Posterior vena cava (tissue), 2 donors: ENCODE data around the gene CABP4. TPM values are rescaled to one million over a fixed set of nuclear protein-coding genes. Genes with fewer than 3 reads are reported as not detected.
"Not testable (repeated sequence)": the region's sequence is repeated elsewhere in the genome, so short reads cannot be mapped to it uniquely, and the experiment has no call there.

ENCODE experiments used
- DNase-seq: peaks from one replicate; pipeline ENCODE4 v3.0.0-alpha.2; 2020; ENCODE audit warnings: low spot score
- intact Hi-C, 2 donors: fragments of 100-400 bp; cut with DNase I; formaldehyde crosslinking; loops; one replicate each; pipeline versions ENCODE4 v1.14.1 to v1.14.2; 2022 to 2023
- total RNA-seq, 2 donors: library from RNA; stranded (reverse); fragmentation: NEBNext Ultra II Directional; extraction: Animal tissue kit (Norgen Biotek cat#: 25700); gene quantifications; one replicate each; pipeline ENCODE4 v1.2.1, GENCODE V29; 2021
- donor health status: DM: yes; HTN: yes; CAD: no.
- donor health status: DM: yes; HTN: yes; CAD: no.

The CABP4 gene
- total RNA-seq, 2 donors from 2014 or later = 1.2 to 2.2 TPM

DNA sequence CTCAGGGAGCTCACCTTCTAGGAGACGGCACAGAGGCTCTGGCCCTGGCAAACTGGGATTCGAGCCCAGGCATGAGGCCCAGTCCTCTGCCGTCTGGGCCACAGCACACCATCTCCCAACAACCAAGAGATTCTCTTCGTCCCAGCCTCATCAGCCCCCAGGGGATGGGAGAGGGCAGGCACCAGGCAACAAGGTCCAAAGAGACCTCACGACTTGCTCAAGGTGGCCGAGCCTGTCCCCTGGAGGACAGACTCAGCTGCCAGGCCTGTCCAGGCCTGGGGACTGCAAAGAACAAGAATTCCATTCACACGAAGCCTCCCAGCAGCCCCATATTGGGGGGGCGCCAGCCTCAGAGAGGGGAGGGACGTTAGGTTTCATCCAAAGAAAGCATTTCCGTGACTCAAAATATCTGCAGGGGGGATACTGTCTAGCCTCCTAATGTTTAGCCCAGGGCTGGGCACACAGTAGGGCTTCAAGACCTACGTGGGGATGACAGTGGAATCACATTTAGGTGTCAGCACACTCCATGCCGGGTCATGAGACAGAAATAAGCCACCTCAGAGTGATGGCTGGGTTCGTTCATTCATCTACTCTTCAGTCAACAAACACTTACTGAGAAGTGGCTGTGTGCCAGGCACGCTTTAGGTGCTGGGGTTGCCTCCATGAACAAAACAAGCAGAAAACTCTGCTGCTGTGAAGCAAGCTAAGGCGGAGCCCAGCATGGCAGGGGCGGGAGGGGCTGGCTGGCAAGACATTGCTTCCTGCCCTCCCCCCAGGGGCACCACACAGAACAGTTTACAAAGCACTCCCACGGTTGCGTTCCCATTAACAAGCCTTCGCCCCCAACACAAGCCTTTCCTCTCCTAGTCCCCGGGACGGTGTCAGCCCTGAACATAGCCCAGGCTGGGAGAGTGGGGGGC lies 38.5 kb upstream of the CABP4 start:
- no peak for DNase-seq
- intact Hi-C loops = no loop called here

DNA sequence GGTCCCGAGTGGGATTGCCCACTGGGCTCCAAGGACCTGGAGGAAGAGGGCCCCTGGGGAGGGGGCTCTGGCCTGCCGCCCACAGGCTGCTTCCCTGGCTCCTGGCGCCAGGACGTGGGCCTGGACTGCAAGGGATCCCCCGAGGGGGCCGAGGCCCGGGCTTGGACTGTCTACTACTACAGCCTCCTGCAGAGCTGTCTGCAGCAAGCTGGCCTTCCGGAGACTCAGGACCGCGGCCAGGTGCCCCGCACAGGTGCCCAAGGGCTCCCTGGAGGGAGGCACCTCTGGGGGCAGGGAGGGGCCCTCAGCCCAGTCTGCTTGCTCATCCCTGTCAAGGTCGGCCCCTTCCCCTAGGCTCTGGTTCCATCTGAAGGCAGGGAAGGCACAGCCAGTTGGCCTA lies 37.7 kb upstream of the CABP4 start:
- DNase-seq = no peak
- intact Hi-C loops = no loop called here

DNA sequence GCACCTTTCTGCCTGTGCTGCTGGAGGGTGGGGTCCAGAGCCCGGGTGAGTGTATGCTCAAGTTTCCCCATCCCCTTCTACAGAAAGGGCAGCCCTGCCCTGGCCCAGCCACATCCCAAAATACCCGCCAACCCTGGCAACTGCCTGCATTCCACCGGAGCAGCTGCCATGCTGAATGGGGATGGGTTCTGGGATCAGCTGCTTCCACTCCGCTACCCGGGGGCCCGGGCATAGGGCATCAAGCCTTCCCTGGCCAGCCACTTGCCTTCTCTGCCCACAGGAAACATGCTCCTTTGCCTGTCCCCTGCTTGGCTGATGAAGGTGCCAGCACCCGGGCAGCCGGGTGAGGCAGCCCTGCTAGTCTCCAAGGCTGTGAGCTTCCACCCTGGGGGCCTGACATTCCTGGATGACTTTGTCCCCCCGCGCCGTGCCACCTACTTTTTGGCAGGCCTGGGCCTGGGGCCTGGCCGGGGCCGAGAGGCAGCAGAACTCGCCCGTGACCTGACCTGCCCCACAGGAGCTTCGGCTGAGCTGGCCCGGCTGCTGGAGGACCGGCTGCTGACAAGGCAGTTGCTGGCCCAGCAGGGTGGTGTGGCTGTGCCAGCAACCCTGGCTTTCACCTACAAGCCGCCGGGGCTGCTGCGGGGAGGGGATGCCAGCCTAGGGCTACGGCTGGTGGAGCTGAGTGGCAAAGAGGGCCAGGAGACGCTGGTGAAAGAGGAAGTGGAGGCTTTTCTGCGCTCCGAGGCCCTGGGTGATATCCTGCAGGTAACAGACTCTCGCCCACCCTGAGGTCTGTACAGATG lies 36.5 kb upstream of the CABP4 start:
- DNase-seq = no peak
- intact Hi-C loops = no loop called here

GRCh38 chr11:67419325-67420049 lies 35.7 kb upstream of the CABP4 start:
- intact Hi-C loops = no loop called here
- DNase-seq = no peak

DNA sequence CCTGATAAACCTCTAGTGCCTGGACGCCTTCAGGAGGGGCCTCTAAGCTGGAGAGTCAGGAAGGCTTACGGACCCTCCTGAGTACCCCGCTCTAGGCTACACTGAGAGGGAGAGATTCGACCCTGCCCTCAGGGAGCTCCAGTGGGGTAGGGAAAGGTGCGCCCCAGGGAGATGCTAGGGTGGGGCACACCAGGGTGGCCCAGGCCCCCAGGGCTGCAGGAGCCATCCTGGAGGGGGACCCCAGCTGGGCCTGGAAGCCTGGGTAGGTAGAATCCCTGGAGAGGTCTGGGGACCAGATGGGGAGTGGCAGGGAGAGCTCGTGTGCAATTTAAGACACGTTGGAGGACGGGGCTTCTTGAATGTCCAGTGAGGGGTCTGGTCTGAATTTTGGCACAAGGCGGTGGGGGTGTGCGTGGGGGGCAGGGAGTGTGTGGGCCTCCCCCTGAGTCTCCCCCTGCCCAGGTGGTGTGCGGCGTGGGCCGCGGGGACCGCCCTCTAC lies 35.0 kb upstream of the CABP4 start:
- intact Hi-C loops = no loop called here
- no peak for DNase-seq

DNA sequence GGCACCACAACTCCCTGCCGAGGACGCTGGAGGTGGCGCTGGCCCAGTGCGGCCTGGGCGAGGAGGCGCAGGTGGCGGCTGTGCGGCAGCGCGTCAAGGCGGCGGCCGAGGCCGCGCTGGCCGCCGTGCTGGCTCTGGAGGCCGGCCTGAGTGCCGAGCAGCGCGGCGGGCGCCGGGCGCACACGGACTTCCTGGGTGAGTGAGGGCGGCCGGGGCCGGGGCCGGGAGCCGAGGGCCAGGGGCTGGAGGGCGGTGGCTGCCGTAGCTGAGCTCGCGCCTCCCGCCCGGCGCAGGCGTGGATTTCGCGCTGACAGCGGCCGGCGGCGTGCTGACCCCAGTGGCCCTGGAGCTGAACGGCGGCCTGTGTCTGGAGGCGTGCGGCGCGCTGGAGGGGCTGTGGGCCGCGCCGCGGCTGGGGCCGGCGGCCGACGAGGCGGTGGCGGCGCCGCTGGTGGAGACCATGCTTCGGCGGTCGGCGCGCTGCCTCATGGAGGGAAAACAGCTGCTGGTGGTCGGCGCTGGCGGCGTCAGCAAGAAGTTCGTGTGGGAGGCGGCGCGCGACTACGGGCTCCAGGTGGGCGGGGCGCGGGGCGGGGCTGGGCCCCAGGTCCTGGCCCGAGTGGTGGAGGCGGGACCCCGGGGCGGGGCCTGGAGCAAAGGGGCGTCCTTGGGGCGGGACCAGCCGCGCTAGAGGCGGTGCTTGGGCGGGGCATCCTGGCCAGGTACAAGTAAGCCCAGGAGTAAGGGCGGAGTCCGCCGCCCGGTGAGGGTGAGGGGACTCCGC lies 34.3 kb upstream of the CABP4 start:
- intact Hi-C loops = no loop called here
- peak; percentile 98 for DNase-seq

DNA sequence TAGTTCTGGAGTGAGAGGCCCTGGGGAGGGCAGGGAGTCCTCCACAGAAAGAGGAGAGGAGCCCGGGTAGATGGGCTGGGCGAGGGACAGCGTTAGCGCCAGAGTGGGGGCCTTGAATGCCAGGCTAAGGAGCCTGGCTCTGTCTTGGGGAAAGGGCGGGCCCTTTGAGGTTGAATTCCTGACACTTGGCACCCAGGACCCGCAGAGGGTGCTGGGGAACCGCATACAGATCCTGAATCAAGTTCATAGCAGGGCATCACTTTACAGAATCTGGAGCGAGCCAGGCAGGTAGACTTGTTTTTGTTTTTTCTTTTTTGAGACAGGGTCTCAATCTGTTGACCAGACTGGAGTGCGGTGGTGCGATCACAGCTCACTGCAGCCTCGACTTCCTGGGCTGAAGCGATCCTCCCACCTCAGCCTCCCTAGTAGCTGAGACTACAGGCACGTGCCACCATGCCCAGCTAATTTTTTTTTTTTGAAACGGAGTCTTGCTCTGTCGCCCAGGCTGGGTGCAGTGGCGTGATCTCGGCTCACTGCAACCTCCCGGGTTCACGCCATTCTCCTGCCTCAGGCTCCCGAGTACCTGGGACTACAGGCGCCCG lies 33.6 kb upstream of the CABP4 start:
- intact Hi-C loops = no loop called here
- DNase-seq = no peak

DNA sequence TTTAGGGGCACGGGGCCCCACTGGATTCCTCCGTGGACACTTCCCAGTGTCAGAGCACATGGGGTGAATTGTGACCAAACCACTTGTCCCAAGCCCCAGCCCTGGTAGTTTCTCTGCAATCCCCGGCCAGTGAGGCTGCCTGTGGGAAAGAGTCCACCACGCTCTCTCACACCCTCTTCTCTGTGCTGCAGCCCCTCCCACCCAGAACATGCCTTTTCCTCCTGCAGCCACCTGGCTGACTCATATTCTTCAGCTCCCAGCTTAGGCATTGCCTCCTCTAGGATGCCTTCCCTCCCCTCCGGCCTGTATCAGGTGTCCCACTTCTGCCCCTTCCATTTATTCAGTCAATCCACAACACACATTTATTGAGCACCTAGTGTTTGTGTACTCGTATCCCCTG lies 32.3 kb upstream of the CABP4 start:
- DNase-seq = no peak

GRCh38 chr11:67423466-67423865 lies 31.7 kb upstream of the CABP4 start:
- intact Hi-C loops = no loop called here

More for the DNA sequence above, 32.3 kb upstream of the CABP4 start:
- intact Hi-C loops = no loop called here

GRCh38 chr11:67423891-67424613 lies 31.1 kb upstream of the CABP4 start:
- intact Hi-C loops = no loop called here
- no peak for DNase-seq

More at GRCh38 chr11:67423466-67423865, 31.7 kb upstream of the CABP4 start:
- no peak for DNase-seq

GRCh38 chr11:67427364-67427859 lies 27.7 kb upstream of the CABP4 start:
- intact Hi-C loops = not testable (repeated sequence)

DNA sequence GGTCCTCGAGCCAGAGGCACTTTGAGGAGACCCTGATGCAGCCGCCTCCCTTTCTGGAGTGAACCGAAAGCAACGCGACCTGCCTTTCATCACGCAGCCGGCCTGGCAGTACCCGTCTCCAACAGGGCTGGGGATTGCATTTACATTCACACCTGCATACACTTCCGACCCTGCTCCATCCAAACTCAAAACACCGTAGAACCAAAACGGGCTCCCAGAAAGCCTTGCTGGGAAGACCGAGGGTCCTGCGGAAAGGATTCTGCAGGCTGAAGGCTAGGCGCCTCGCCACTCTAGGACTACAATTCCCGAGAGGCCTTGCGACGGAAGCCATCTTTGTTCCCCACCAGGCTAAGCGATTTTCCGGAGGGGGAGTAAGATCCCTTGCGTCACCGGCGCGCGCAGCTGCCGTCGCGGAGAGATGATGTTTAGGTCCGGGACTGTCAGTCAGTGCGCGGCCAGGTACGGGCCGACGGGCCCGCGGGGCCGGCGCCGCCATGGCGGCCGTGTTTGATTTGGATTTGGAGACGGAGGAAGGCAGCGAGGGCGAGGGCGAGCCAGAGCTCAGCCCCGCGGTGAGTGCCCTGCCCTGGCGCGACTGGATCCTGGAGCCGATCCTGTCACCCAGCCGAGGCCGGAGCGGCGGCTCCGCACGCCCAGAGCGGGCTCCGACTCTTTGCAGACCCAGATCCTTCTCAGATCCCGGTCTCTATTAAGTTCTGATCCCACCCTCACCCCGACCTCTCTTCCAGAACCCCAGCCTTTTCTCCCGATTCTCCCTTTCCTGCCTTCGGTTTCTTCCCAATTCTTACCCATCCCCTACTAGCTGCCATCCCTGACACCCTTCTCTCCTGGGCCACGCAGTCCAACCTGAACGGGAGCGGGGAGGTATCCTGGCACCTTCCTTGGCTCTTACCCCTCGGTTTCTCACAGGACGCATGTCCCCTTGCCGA lies 26.8 kb upstream of the CABP4 start, which contains the start of gene RPS6KB2:
Gene RPS6KB2 (plus strand): TSS at position 443 of the 950 bp plus-strand sequence. CDS start 52 bp downstream, at position 495.
- DNase-seq = peak; percentile 100
- intact Hi-C loops = no loop called here

More at GRCh38 chr11:67427364-67427859, 27.7 kb upstream of the CABP4 start:
- DNase-seq = not testable (repeated sequence)

DNA sequence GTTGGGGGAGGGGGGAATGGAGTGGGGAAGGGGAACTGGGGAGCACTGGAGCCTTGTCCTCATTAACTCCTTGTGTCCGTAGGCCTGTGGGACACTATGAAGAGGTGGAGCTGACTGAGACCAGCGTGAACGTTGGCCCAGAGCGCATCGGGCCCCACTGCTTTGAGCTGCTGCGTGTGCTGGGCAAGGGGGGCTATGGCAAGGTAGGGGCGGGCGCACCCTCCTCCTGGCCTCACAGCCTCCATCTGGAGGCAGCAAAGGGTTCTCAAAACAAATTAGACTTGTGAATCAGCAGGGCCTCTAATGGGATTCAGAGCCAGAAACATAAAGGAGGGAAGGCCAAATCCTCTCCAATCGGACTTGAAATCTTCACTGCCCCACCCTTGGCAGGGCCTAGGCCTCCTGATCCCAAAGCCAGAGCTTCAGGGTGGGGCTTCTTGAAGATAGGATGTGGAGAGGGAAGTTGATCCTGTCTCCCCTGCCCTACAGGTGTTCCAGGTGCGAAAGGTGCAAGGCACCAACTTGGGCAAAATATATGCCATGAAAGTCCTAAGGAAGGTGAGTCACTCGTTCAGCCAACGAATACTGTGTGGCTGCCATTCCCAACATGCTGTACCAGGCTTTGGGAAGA lies 26.0 kb upstream of the CABP4 start:
- intact Hi-C loops = no loop called here

GRCh38 chr11:67429722-67430121 lies 25.4 kb upstream of the CABP4 start:
- intact Hi-C loops = no loop called here
- DNase-seq = no peak

More for the DNA sequence above, 26.0 kb upstream of the CABP4 start:
- no peak for DNase-seq

DNA sequence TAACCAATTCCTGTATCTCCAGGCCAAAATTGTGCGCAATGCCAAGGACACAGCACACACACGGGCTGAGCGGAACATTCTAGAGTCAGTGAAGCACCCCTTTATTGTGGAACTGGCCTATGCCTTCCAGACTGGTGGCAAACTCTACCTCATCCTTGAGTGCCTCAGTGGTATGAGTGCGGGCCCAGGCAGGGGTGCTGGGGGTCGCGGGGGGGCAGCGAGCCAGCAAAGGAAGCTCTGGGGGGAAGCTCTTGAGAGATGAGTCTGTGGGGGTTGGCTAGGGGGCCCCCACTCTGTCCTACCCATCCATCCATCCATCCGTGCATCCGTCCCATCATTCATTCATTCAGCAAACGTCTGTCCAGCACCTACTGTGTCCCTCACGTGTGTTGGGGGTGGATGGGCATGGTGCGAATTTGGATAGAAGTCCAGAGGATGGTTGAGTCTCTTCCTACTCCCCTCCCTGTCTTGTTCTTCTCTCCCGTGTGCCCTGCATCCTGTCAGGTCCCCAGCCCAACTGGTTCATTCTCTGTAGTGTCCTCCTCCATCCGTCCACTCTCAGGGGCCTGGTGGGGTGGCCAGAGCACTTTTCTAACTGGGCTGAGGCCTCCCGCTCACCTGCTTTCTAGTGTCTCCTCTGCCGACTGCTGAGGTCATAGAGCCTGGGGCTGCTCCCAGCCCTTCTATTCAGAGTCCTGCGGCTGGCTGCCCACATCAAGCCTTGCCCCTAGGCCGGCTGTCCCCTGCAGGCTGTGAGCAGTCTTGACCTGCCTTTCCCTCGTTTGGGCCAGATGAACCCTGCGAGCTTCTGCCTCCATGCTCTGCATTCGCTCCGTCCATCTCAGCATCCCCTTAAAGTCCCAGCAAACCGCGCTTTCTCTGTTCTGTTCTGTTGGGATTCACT lies 23.6 kb upstream of the CABP4 start:
- no peak for DNase-seq
- intact Hi-C loops = no loop called here
